H1 (cell line): Measurements from ENCODE around the gene NUDCD2. TPM values are rescaled to one million over a fixed set of nuclear protein-coding genes. Genes with fewer than 3 reads are reported as not detected.

Experiments used
- CHD1 ChIP-seq: IDR thresholded peaks from 2 replicates; pipeline ENCODE4 v1.6.1; 2012; ENCODE audit warnings: low read depth, low read length, improper control_type of control experiment
- SIN3A ChIP-seq, 2 experiments: IDR thresholded peaks in 1 of 2; conservative IDR thresholded peaks in 1 of 2; 2 replicates each; pipeline ENCODE4 v1.6.1; 2011 to 2012; ENCODE audit warnings: low read length in 2 of 2, improper control_type of control experiment in 1 of 2, low read depth in 1 of 2, mild to moderate bottlenecking in 1 of 2
- polyA plus RNA-seq, 7 experiments: library from polyadenylated mRNA; depleted of rRNA in 3 of 7; stranded (reverse) in 5 of 7; unstranded in 2 of 7; fragments of >200 nt in 5 of 7; fragments of 200-250 nt in 2 of 7; gene quantifications; 1 replicate in 5 of 7; 2 replicates in 1 of 7; 4 replicates in 1 of 7; pipeline versions ENCODE4 v1.2.1 to v1.2.3, GENCODE V29; 2011 to 2013; ENCODE audit warnings: missing spikeins in 2 of 7, mixed read lengths in 2 of 7
- total RNA-seq: library from RNA; stranded (reverse); fragmentation: NEBNext Ultra II Directional; extraction: Animal tissue kit (Norgen Biotek cat#: 25700); gene quantifications from 2 replicates; pipeline ENCODE4 v1.2.1, GENCODE V29; 2021

NUDCD2 gene
- total and polyA plus RNA-seq, 2 of the 8 experiments (the other 6 are each of a cell fraction or from before 2014, with no cell fraction given): 12.2 to 59.5 TPM

- TF ChIP-seq CHD1: no peak
- TF ChIP-seq SIN3A (conservative IDR thresholded peaks at IDR 0.05 in 1 of 2, IDR thresholded peaks at IDR 0.05 in 1 of 2; ENCODE audit: low read depth in 1 of 2, low read length in 2 of 2): no peak
These were observed 46.8 kb upstream of the NUDCD2 start (continued) for GRCh38 chr5:163506726-163507125.
